Effector memory CD4-positive, alpha-beta T cell (primary cell): ENCODE data around the gene VWA3A.
"Not testable (repeated sequence)": the region's sequence is repeated elsewhere in the genome, so short reads cannot be mapped to it uniquely, and the experiment has no call there.

Experiments
- DNase-seq, 3 donors: peaks; one replicate each; pipeline ENCODE4 v3.0.0-alpha.2; 2020
- H3K27ac ChIP-seq: 2 replicates; pipeline ENCODE4 v1.7.0; 2013; ENCODE audit warnings: mild to moderate bottlenecking, low read length, moderate library complexity; ENCODE audit not compliant: insufficient read depth, poor library complexity, severe bottlenecking
- H3K27me3 ChIP-seq: replicated peaks from 2 replicates; pipeline ENCODE4 v1.7.0; 2013; ENCODE audit warnings: mild to moderate bottlenecking, low read length; ENCODE audit not compliant: insufficient read depth, control insufficient read depth, poor library complexity, severe bottlenecking
- H3K36me3 ChIP-seq: 2 replicates; pipeline ENCODE4 v1.7.0; 2013; ENCODE audit warnings: mild to moderate bottlenecking, low read length, moderate library complexity; ENCODE audit not compliant: control insufficient read depth, insufficient read depth
- H3K4me1 ChIP-seq: 2 replicates; pipeline ENCODE4 v1.7.0; 2013; ENCODE audit warnings: low read length, mild to moderate bottlenecking; ENCODE audit not compliant: control insufficient read depth, insufficient read depth, poor library complexity, severe bottlenecking
- H3K4me3 ChIP-seq: 2 replicates; pipeline ENCODE4 v1.7.0; 2013; ENCODE audit warnings: low read length, low read depth, mild to moderate bottlenecking; ENCODE audit not compliant: insufficient read depth, poor library complexity, severe bottlenecking
- H3K9me3 ChIP-seq: 2 replicates; pipeline ENCODE4 v1.7.0; 2013; ENCODE audit warnings: mild to moderate bottlenecking, low read length, moderate library complexity; ENCODE audit not compliant: control insufficient read depth

VWA3A gene

GRCh38 chr16:22151246-22151998 lies 59.1 kb downstream of the VWA3A start:
- DNase-seq: no peak
- H3K27me3 ChIP-seq: no peaks in the 10 kb centered on the region
- H3K36me3 ChIP-seq: no peaks in the 10 kb centered on the region
- no peaks in the 10 kb centered on the region for H3K4me1 ChIP-seq
- no peak overlapping the region for H3K4me3 ChIP-seq
- no peak overlapping the region for H3K27ac ChIP-seq
- no peaks in the 10 kb centered on the region for H3K9me3 ChIP-seq

- Histone ChIP-seq H3K4me3 (no peak overlapping the region), H3K4me1 (no peaks in the 10 kb centered on the region), H3K27me3 (no peaks in the 10 kb centered on the region), H3K27ac (no peak overlapping the region), H3K9me3 (no peaks in the 10 kb centered on the region), H3K36me3 (no peaks in the 10 kb centered on the region)
- DNase-seq: no peak
Observed at GRCh38 chr16:22152316-22152715, 60.0 kb downstream of the VWA3A start.

DNA sequence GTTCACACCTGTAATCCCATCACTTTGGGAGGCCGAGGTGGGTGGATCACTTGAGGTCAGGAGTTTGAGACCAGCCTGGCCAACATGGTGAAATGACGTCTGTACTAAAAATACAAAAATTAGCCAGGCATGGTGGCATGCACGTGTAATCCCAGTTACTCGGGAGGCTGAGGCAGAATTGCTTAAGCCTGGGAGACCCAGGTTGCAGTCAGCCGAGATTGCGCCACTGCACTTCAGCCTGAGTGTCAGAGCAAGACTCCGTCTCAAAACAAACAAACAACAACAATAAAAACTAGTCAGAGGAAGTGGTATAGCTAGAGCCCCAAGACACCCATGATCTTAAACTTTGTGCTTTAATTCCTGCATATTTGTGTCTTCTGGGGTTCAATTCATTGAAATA lies 60.7 kb downstream of the VWA3A start:
- H3K27ac ChIP-seq, H3K27me3 ChIP-seq, H3K9me3 ChIP-seq, H3K4me3 ChIP-seq, H3K4me1 ChIP-seq, H3K36me3 ChIP-seq, DNase-seq: not testable (repeated sequence)

DNA sequence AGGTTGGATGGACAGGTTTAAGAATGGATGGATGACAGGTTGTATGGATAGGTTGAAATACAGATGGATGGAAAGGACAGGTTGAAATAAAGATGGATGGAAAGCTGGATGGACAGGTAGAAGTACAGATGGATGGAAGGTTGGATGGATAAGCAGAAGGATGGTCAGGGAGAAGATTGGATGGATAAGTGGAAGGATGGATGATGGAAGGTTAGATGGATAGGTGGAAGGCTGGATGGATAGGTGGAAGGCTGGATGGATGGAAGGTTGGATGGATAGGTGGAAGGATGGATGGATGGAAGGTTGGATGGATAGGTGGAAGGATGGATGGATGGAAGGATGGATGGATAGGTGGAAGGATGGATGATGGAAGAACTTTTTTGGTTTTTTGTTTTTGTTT lies 69.1 kb downstream of the VWA3A start:
- H3K27ac ChIP-seq: no peak overlapping the region

DNA sequence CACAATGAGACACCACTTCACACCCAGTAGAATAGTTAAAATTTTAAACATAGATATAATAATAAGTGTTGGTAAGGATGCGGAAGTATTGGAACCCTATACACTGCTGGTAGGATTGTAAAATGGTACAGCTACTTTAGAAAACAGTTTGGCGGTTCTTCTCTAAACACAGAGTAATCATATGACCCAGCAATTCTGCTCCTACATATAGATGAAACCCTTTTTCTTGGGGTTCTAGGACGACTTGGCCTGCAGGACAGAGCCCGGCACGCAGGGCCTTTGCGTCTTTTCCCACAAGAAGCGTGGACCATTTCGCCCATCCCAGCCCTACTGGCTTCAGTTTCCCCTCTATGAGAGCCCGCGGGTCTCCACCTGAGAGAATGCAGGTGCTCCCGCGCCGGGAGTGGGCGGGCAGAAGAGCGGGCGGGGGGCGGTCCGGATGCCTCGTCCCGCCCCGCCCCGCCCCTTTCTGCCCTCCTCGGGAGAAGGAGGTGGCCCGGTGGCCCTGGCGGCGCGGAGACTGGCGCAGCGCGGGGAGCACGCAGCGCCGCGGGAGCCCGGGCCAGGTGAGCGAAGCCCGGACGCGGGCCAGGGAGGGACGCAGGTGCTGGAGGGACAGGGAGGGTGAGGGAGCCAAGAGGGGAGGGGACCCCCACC lies 69.8 kb downstream of the VWA3A start, which contains the start of gene SDR42E2:
Gene SDR42E2, plus strand, starts transcription at position 508 of the 657 bp plus-strand sequence. CDS start 3,077 bp downstream, outside the sequence.
- Histone ChIP-seq H3K4me3 (peak within 1 kb of the TSS; percentile 29), H3K4me1 (no peaks in the 10 kb centered on the region), H3K27me3 (no peaks in the 10 kb centered on the region), H3K9me3 (no peaks in the 10 kb centered on the region), H3K36me3 (no peaks in the 10 kb centered on the region), H3K27ac (no peak within 1 kb of the TSS)
- peak; percentile 4 to 20 (median 20) for DNase-seq

More for the DNA sequence above, 69.1 kb downstream of the VWA3A start:
- H3K4me1 ChIP-seq: no peaks in the 10 kb centered on the region
- no peak overlapping the region for H3K4me3 ChIP-seq
- H3K27me3 ChIP-seq: no peaks in the 10 kb centered on the region
- H3K36me3 ChIP-seq: no peaks in the 10 kb centered on the region
- DNase-seq: no peak
- no peaks in the 10 kb centered on the region for H3K9me3 ChIP-seq

DNA sequence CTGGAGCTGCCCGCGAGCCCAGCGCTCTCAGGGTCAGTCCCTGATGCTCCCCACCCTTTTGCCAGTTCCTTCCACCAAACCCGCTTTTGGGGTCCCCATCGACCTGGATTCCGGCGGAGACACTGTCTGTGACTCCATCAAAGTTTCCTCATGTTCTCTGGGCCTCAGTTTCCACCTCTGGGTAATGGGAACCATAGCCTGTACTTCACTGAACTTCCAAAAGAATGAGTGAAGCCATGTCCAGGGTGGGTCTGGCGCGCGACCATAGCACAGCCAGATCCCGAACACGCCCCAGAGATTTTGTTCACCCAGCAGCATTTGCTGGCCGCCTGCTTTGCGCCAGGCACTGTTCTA lies 70.3 kb downstream of the VWA3A start:
- peak overlapping the region; percentile 29 for H3K4me3 ChIP-seq
- H3K9me3 ChIP-seq: no peaks in the 10 kb centered on the region
- H3K27me3 ChIP-seq: no peaks in the 10 kb centered on the region
- no peak overlapping the region for H3K27ac ChIP-seq
- no peaks in the 10 kb centered on the region for H3K4me1 ChIP-seq
- no peaks in the 10 kb centered on the region for H3K36me3 ChIP-seq
- no peak for DNase-seq

DNA sequence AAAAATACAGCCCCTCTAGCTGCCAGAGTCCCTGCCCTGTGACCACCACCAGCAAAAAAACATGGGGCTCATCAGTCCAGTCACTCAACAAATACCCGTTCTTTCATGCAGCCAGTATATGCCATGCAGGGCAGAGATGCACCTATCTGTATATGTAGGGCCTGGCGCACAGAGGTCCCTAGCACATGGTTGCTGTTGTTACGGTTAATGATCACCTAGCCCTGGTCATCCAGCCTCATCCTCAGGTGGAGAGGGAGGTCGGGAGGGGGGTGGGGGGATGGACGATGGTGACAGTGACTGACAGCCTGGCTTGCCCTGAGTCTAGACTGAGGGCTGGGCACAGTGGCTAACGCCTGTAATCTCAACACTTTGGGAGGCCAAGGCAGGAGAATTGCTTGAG lies 71.5 kb downstream of the VWA3A start:
- Histone ChIP-seq H3K27ac (no peak overlapping the region), H3K27me3 (no peaks in the 10 kb centered on the region), H3K4me3 (no peak overlapping the region), H3K36me3 (no peaks in the 10 kb centered on the region), H3K4me1 (no peaks in the 10 kb centered on the region), H3K9me3 (no peaks in the 10 kb centered on the region)
- DNase-seq: no peak

DNA sequence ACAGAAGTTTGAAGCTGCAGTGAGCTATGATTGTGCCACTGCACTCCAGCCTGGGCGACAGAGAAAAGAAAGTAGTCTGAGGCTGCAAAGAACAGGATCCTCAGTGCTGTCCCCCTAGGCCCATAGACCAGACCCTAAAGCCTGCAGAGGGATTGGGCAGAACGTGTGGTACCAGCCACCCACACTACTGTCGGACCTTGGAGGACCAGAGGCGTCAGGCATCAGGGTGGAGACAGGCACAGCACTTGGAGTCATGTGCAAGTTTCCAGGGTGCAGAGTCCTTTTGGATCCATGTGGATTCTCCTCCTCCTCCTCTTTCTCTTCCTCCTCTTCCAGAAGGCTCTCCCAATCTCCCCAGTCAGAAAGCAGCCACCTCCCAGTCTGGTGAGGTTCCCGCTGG lies 72.1 kb downstream of the VWA3A start:
- DNase-seq: no peak
- Histone ChIP-seq H3K4me1 (no peaks in the 10 kb centered on the region), H3K9me3 (no peaks in the 10 kb centered on the region), H3K27ac (no peak overlapping the region), H3K27me3 (no peaks in the 10 kb centered on the region), H3K36me3 (no peaks in the 10 kb centered on the region), H3K4me3 (no peak overlapping the region)

- no peak overlapping the region for H3K27ac ChIP-seq
- H3K36me3 ChIP-seq: no peaks in the 10 kb centered on the region
- no peaks in the 10 kb centered on the region for H3K4me1 ChIP-seq
- H3K9me3 ChIP-seq: no peaks in the 10 kb centered on the region
- DNase-seq: no peak
- no peak overlapping the region for H3K4me3 ChIP-seq
- no peaks in the 10 kb centered on the region for H3K27me3 ChIP-seq
Observed at GRCh38 chr16:22165508-22166285, 73.4 kb downstream of the VWA3A start.

DNA sequence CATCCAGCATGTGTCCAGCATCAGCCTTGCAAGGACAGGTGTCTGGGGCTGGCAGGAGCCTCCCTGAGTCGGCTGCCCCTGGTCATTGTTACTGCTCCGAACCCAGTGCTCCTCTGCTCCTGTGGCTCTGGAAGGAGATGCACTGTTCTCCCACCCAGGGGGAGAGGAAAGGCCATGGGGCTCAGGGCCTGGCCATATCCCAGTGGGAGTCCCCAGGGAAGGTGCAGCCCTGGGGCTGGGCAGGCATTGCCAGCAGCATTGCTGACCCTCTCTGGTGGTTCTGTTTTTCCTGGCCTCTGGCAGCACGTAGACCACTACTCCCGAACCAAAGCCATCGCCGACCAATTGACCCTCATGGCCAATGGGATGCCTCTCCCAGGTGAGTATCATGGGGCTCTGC lies 79.6 kb downstream of the VWA3A start:
- no peak for DNase-seq
- Histone ChIP-seq H3K27me3 (no peaks in the 10 kb centered on the region), H3K36me3 (no peaks in the 10 kb centered on the region), H3K4me1 (no peaks in the 10 kb centered on the region), H3K4me3 (no peak overlapping the region), H3K9me3 (no peaks in the 10 kb centered on the region), H3K27ac (no peak overlapping the region)
